Measurements from ENCODE around the gene PITPNC1. TPM values are rescaled to one million over a fixed set of nuclear protein-coding genes. Genes with fewer than 3 reads are reported as not detected.
"Not testable (repeated sequence)": the region's sequence is repeated elsewhere in the genome, so short reads cannot be mapped to it uniquely, and the experiment has no call there.

PITPNC1 gene
- total RNA-seq, 1 donor from 2014 or later, result 21.5 TPM

DNA sequence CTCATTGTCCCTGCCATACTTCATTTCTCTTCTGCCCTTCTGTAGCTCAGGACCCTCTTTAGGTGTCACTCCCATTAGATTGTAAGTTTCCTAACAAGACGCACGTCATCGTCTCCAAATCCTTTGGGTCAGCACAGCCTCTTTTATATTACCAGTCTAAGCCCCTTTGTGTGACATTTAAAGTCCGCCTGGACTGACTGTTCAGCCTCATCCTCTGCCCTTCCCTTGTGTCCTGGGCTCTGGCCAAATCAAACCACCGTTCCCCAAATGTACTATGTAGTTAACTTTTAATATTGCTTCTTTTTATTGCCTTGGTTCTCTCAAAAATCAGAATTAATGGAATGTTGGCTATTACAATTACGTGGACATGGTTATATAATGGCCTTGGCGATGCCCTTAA lies 38.2 kb downstream of the PITPNC1 start:
- no peak for DNase-seq (ENCODE audit: low read depth, low spot score)
- peaks cover 4% of the 10 kb centered on the region for H3K4me1 Mint-ChIP-seq
- H3K36me3 Mint-ChIP-seq (ENCODE audit: low read depth), result peaks cover 5% of the 10 kb centered on the region
- H3K4me3 Mint-ChIP-seq, result no peak overlapping the region
- no peaks in the 10 kb centered on the region for H3K27me3 Mint-ChIP-seq (ENCODE audit: low read depth)
- H3K9me3 Mint-ChIP-seq, result no peaks in the 10 kb centered on the region
- TF ChIP-seq, protein P1, sequence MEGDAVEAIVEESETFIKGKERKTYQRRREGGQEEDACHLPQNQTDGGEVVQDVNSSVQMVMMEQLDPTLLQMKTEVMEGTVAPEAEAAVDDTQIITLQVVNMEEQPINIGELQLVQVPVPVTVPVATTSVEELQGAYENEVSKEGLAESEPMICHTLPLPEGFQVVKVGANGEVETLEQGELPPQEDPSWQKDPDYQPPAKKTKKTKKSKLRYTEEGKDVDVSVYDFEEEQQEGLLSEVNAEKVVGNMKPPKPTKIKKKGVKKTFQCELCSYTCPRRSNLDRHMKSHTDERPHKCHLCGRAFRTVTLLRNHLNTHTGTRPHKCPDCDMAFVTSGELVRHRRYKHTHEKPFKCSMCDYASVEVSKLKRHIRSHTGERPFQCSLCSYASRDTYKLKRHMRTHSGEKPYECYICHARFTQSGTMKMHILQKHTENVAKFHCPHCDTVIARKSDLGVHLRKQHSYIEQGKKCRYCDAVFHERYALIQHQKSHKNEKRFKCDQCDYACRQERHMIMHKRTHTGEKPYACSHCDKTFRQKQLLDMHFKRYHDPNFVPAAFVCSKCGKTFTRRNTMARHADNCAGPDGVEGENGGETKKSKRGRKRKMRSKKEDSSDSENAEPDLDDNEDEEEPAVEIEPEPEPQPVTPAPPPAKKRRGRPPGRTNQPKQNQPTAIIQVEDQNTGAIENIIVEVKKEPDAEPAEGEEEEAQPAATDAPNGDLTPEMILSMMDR (conservative IDR thresholded peaks at IDR 0.05), result no peak
- H3K27ac Mint-ChIP-seq (ENCODE audit: unreplicated experiment), result peak overlapping the region; percentile 21

DNA sequence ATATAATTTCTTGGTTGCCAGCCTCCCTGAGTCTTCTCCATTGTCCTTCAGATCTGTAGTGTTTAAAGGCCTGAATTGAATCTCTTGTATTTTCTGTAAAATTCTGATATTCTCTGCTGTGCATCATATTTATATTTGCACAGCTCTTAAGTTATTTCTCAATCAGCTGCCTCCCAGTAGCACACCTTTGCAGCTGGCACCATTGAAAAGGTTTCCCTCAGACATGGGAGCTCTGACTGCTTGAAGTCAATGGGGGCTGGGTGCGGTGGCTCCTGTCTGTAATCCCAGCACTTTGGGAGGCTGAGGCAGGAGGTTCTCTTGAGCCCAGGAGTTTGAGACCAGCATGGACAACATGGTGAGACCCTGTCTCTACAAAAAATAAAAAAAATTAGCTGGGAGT lies 40.4 kb downstream of the PITPNC1 start:
- no peak for DNase-seq (ENCODE audit: low read depth, low spot score)
- peaks cover 5% of the 10 kb centered on the region for H3K36me3 Mint-ChIP-seq (ENCODE audit: low read depth)
- H3K4me3 Mint-ChIP-seq, result no peak overlapping the region
- peaks cover 8% of the 10 kb centered on the region for H3K4me1 Mint-ChIP-seq
- no peak overlapping the region for H3K27ac Mint-ChIP-seq (ENCODE audit: unreplicated experiment)
- TF ChIP-seq, protein P1 (conservative IDR thresholded peaks at IDR 0.05), result no peak
- no peaks in the 10 kb centered on the region for H3K27me3 Mint-ChIP-seq (ENCODE audit: low read depth)
- no peaks in the 10 kb centered on the region for H3K9me3 Mint-ChIP-seq

DNA sequence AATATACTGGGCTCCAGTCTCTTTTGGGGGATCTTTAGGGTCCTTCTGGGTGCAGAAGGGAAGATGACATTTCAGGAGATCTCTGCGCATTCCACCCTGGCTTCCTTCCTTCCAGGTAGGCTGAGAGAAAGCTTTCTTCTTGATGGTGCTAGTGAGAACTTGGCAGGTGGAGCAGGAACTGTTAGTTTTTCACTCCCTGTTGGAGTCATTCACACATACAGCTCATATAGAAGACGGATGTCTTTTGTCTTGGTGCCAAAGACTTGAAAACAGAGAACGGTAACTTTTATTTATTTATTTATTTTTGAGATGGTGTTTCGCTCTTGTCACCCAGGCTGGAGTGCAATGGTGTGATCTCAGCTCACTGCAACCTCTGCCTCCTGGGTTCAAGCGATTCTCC lies 43.9 kb downstream of the PITPNC1 start:
- TF ChIP-seq, protein P1 (conservative IDR thresholded peaks at IDR 0.05), result no peak
- Mint-ChIP-seq H3K27ac (ENCODE audit: unreplicated experiment) (no peak overlapping the region), H3K9me3 (no peaks in the 10 kb centered on the region), H3K4me3 (no peak overlapping the region), H3K36me3 (ENCODE audit: low read depth) (no peaks in the 10 kb centered on the region), H3K27me3 (ENCODE audit: low read depth) (no peaks in the 10 kb centered on the region), H3K4me1 (peaks cover 4% of the 10 kb centered on the region)
- no peak for DNase-seq (ENCODE audit: low read depth, low spot score)

- TF ChIP-seq, protein P1 (conservative IDR thresholded peaks at IDR 0.05), result no peak
- Mint-ChIP-seq H3K27me3 (ENCODE audit: low read depth) (no peaks in the 10 kb centered on the region), H3K36me3 (ENCODE audit: low read depth) (no peaks in the 10 kb centered on the region), H3K4me1 (peaks cover 4% of the 10 kb centered on the region), H3K9me3 (peaks cover 2% of the 10 kb centered on the region), H3K4me3 (no peak overlapping the region), H3K27ac (ENCODE audit: unreplicated experiment) (no peak overlapping the region)
- no peak for DNase-seq (ENCODE audit: low read depth, low spot score)
Measured at GRCh38 chr17:67421869-67422273, 44.8 kb downstream of the PITPNC1 start.

DNA sequence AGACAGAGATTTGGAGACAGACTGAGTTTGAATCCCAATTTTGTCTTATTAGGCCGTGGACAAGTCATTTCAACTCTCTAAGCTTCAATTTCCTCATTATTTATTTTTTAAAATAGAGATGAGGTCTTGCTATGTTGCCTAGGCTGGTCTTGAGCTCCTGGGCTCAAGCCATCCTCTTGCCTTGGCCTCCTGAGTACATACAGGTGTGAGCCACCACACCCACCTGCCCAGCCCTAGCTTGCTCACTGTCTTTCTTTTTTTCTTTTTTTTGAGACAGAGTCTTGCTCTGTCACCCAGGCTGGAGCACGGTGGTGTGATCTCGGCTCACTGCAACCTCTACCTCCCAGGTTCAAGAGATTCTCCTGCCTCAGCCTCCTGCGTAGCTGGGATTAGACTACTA lies 45.2 kb downstream of the PITPNC1 start:
- not testable (repeated sequence) for H3K4me1 Mint-ChIP-seq; H3K9me3 Mint-ChIP-seq; H3K4me3 Mint-ChIP-seq; H3K27ac Mint-ChIP-seq (ENCODE audit: unreplicated experiment); H3K36me3 Mint-ChIP-seq (ENCODE audit: low read depth); H3K27me3 Mint-ChIP-seq (ENCODE audit: low read depth); DNase-seq (ENCODE audit: low read depth, low spot score)

DNA sequence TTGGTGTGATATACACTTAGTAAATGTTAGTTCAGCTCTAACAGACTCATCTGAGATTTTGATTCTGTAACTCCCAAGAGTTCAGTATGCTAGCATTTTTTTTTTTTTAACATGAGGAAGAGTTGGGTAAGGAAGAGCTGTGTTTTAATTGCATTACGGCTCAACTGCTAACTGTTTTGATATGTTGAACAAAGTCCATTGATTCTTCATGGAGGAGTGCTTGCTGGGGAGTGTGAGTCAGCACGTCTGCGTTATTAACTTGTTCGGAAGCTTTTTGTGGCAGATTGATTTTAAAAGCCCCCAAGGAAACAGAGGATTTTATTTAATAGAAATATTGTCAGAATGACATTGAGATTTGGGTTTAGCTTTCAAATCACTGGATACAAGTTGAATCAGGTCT lies 45.8 kb downstream of the PITPNC1 start:
- DNase-seq (ENCODE audit: low read depth, low spot score), result no peak
- Mint-ChIP-seq H3K36me3 (ENCODE audit: low read depth) (no peaks in the 10 kb centered on the region), H3K4me3 (no peak overlapping the region), H3K4me1 (peaks cover 4% of the 10 kb centered on the region), H3K27ac (ENCODE audit: unreplicated experiment) (no peak overlapping the region), H3K27me3 (ENCODE audit: low read depth) (no peaks in the 10 kb centered on the region), H3K9me3 (peaks cover 2% of the 10 kb centered on the region)
- TF ChIP-seq, protein P1 (conservative IDR thresholded peaks at IDR 0.05), result no peak

Data from neural crest cell (in vitro differentiated cells).